NOMO-1 treated with DMSO at 0.1 percent for 48 hours (cell line): Measurements from ENCODE around the gene PPARGC1A.

Experiments
- DNase-seq: peaks from one replicate; lab custom pipeline; 2025; ENCODE audit not compliant: unreplicated experiment; lab: John Stamatoyannopoulos, UW

PPARGC1A gene

GRCh38 chr4:23844961-23845360, 44.9 kb downstream of the PPARGC1A start:
- DNase-seq: no peak

GRCh38 chr4:23839279-23839678, 50.6 kb downstream of the PPARGC1A start:
- no peak for DNase-seq

- no peak for DNase-seq
These were observed 51.2 kb downstream of the PPARGC1A start for GRCh38 chr4:23838607-23839006.

GRCh38 chr4:23838131-23838530, 51.7 kb downstream of the PPARGC1A start:
- no peak for DNase-seq

GRCh38 chr4:23837371-23837770, 52.5 kb downstream of the PPARGC1A start:
- DNase-seq: no peak

GRCh38 chr4:23835774-23836478, 53.9 kb downstream of the PPARGC1A start:
- DNase-seq: no peak

GRCh38 chr4:23828779-23829178, 61.1 kb downstream of the PPARGC1A start:
- DNase-seq: no peak

GRCh38 chr4:23828020-23828715, 61.7 kb downstream of the PPARGC1A start:
- DNase-seq: peak; percentile 43

- no peak for DNase-seq
These were observed 67.7 kb downstream of the PPARGC1A start for GRCh38 chr4:23822181-23822580.

GRCh38 chr4:23819041-23819511, 70.8 kb downstream of the PPARGC1A start:
- DNase-seq: no peak

- no peak for DNase-seq
These were observed 71.6 kb downstream of the PPARGC1A start for GRCh38 chr4:23818097-23818885.

GRCh38 chr4:23814996-23815660, 74.7 kb downstream of the PPARGC1A start:
- peak; percentile 77 for DNase-seq

- DNase-seq: no peak
These were observed 75.3 kb downstream of the PPARGC1A start for GRCh38 chr4:23814587-23814986.

- DNase-seq: no peak
These were observed 78.7 kb downstream of the PPARGC1A start for GRCh38 chr4:23811161-23811560.

- DNase-seq: peak; percentile 37
These were observed 84.4 kb downstream of the PPARGC1A start for GRCh38 chr4:23805450-23805851.

- no peak for DNase-seq
These were observed 100.1 kb downstream of the PPARGC1A start for GRCh38 chr4:23789762-23790161.

GRCh38 chr4:23788460-23788859, 101.4 kb downstream of the PPARGC1A start:
- peak; percentile 75 for DNase-seq

GRCh38 chr4:23788027-23788426, 101.8 kb downstream of the PPARGC1A start:
- no peak for DNase-seq

GRCh38 chr4:23782778-23783437, 106.9 kb downstream of the PPARGC1A start:
- DNase-seq: no peak

- DNase-seq: no peak
These were observed 110.0 kb downstream of the PPARGC1A start for GRCh38 chr4:23779839-23780238.

GRCh38 chr4:23779422-23779821, 110.4 kb downstream of the PPARGC1A start:
- no peak for DNase-seq
